ENCODE results near the gene KCNIP3.
"Not testable (repeated sequence)": the region's sequence is repeated elsewhere in the genome, so short reads cannot be mapped to it uniquely, and the experiment has no call there.

The KCNIP3 gene

DNA sequence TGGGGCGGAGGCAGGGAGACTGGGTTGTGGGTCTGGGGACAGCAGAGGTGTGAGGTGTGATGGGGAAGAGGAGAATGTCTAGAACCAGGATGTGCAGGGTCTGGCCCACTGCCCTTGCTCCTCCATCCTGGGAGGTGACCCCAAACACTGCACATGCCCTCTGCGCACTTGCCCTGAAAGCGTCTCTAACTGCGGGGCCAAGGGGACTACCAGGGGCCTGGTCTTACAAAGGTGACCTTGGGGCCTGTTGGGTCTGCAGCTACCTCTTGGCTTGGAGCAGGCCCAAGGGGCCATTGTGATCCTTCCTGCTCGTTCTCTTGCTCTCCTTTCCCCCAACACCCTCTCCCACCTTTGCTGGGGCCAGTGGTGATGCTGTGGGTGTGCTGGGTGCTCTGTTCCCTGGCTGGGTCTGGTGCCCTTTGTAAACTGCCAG is 57.3 kb downstream of the KCNIP3 start (continued):
- TF ChIP-seq ZNF565 (CRISPR knock-in tag; conservative IDR thresholded peaks at IDR 0.05; ENCODE audit: low read depth) = no peak
- TF ChIP-seq ZNF8 (CRISPR knock-in tag; IDR thresholded peaks at IDR 0.05) = no peak
- TF ChIP-seq POU6F1 (CRISPR knock-in tag; IDR thresholded peaks at IDR 0.05; ENCODE audit: borderline replicate concordance, low read depth) = no peak

GRCh38 chr2:95354925-95355324 is 57.8 kb downstream of the KCNIP3 start:
- TF ChIP-seq RARB (CRISPR knock-in tag; IDR thresholded peaks at IDR 0.05) (no peak), GLIS3 (CRISPR knock-in tag; IDR thresholded peaks at IDR 0.05) (no peak), ZNF70 (CRISPR knock-in tag; IDR thresholded peaks at IDR 0.05) (no peak), ZC3H10 (CRISPR knock-in tag; IDR thresholded peaks at IDR 0.05) (no peak), ZFP30 (CRISPR knock-in tag; IDR thresholded peaks at IDR 0.05) (no peak), ESRRG (CRISPR knock-in tag; IDR thresholded peaks at IDR 0.05) (no peak), PPARA (CRISPR knock-in tag; IDR thresholded peaks at IDR 0.05; ENCODE audit: borderline replicate concordance) (no peak), ISL1 (CRISPR knock-in tag; IDR thresholded peaks at IDR 0.05) (no peak)
- TF ChIP-seq, protein P1, sequence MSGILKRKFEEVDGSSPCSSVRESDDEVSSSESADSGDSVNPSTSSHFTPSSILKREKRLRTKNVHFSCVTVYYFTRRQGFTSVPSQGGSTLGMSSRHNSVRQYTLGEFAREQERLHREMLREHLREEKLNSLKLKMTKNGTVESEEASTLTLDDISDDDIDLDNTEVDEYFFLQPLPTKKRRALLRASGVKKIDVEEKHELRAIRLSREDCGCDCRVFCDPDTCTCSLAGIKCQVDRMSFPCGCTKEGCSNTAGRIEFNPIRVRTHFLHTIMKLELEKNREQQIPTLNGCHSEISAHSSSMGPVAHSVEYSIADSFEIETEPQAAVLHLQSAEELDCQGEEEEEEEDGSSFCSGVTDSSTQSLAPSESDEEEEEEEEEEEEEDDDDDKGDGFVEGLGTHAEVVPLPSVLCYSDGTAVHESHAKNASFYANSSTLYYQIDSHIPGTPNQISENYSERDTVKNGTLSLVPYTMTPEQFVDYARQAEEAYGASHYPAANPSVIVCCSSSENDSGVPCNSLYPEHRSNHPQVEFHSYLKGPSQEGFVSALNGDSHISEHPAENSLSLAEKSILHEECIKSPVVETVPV (CRISPR knock-in tag; IDR thresholded peaks at IDR 0.05) = no peak
- ATAC-seq = no peak

DNA sequence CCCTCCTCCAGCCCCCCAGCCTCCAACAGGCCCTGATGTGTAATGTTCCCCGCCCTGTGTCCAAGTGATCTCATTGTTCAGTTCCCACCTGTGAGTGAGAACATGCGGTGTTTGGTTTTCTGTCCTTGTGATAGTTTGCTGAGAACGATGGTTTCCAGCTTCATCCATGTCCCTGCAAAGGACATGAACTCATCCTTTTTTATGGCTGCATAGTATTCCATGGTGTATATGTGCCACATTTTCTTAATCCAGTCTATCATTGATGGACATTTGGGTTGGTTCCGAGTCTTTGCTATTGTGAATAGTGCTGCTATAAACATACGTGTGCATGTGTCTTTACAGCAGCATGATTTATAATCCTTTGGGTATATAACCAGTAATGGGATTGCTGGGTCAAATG is 58.3 kb downstream of the KCNIP3 start:
- not testable (repeated sequence) for ATAC-seq

- no peak for ATAC-seq
Measured at GRCh38 chr2:95356821-95357700, 59.9 kb downstream of the KCNIP3 start.

DNA sequence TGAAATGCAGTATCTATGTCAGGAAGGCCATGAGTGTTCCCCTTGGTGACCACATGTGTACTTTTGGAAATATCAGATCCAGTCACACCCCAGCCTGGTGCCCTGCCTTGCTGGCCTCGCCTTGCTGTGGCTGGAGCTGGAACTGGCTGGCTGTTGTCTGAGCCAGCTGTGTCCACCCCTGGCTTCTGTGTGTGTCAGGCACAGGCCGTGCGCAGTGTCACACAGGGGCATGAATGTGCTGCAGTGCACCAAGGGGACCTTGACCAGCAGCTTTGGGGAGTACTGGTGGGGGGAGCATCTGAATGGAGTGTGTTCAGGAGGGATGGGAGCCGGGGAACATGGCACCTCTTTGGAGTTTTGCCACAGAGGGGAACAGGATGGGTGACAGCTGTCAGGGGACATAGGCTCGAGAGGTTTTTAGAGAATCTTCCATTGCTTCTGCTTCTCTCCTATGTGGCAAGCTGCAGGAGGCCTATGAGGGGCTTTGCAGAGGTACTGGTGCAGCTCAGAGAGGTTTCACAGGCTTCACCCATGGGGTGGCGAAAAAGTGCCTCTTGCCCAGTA is 60.7 kb downstream of the KCNIP3 start:
- TF ChIP-seq, protein P2, sequence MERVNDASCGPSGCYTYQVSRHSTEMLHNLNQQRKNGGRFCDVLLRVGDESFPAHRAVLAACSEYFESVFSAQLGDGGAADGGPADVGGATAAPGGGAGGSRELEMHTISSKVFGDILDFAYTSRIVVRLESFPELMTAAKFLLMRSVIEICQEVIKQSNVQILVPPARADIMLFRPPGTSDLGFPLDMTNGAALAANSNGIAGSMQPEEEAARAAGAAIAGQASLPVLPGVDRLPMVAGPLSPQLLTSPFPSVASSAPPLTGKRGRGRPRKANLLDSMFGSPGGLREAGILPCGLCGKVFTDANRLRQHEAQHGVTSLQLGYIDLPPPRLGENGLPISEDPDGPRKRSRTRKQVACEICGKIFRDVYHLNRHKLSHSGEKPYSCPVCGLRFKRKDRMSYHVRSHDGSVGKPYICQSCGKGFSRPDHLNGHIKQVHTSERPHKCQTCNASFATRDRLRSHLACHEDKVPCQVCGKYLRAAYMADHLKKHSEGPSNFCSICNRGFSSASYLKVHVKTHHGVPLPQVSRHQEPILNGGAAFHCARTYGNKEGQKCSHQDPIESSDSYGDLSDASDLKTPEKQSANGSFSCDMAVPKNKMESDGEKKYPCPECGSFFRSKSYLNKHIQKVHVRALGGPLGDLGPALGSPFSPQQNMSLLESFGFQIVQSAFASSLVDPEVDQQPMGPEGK (CRISPR knock-in tag; IDR thresholded peaks at IDR 0.05; ENCODE audit: borderline replicate concordance) = no peak
- TF ChIP-seq GLIS3 (CRISPR knock-in tag; IDR thresholded peaks at IDR 0.05) = no peak
- TF ChIP-seq ZFP3 (CRISPR knock-in tag; IDR thresholded peaks at IDR 0.05) = no peak
- TF ChIP-seq OSR1 (CRISPR knock-in tag; IDR thresholded peaks at IDR 0.05) = no peak
- TF ChIP-seq, protein P3, sequence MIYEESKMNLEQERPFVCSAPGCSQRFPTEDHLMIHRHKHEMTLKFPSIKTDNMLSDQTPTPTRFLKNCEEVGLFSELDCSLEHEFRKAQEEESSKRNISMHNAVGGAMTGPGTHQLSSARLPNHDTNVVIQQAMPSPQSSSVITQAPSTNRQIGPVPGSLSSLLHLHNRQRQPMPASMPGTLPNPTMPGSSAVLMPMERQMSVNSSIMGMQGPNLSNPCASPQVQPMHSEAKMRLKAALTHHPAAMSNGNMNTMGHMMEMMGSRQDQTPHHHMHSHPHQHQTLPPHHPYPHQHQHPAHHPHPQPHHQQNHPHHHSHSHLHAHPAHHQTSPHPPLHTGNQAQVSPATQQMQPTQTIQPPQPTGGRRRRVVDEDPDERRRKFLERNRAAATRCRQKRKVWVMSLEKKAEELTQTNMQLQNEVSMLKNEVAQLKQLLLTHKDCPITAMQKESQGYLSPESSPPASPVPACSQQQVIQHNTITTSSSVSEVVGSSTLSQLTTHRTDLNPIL (CRISPR knock-in tag; IDR thresholded peaks at IDR 0.05; ENCODE audit: low read depth) = no peak
- ATAC-seq = no peak

More at GRCh38 chr2:95356821-95357700, 59.9 kb downstream of the KCNIP3 start:
- no peak for TF ChIP-seq ZFP3 (CRISPR knock-in tag; IDR thresholded peaks at IDR 0.05)

DNA sequence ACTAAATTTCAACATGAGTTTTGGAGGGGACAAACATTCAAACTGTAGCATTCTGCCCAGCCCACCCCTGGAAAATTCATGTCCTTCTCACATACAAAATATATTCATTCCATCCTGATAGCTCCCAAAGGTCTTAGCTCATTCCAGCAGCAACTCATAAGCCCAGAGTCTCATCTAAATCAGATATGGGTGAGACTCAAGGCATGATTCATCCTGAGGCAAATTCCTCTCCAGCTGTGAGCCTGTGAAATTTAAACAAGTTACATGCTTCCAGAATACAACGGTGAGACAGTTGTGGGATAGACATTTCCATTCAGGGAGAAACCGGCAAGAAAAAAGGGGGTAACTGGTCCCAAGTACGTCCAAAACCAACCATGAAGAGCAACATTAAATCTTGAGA is 61.9 kb downstream of the KCNIP3 start:
- no peak for ATAC-seq
- TF ChIP-seq ZC3H10 (CRISPR knock-in tag; IDR thresholded peaks at IDR 0.05) (no peak), ZNF565 (CRISPR knock-in tag; conservative IDR thresholded peaks at IDR 0.05; ENCODE audit: low read depth) (no peak), OSR1 (CRISPR knock-in tag; IDR thresholded peaks at IDR 0.05) (no peak), ZFP30 (CRISPR knock-in tag; IDR thresholded peaks at IDR 0.05) (no peak), TOX (CRISPR knock-in tag; IDR thresholded peaks at IDR 0.05; ENCODE audit: borderline replicate concordance) (no peak), CSDC2 (CRISPR knock-in tag; IDR thresholded peaks at IDR 0.05) (no peak), RARB (CRISPR knock-in tag; IDR thresholded peaks at IDR 0.05) (no peak), ARNTL (CRISPR knock-in tag; IDR thresholded peaks at IDR 0.05; ENCODE audit: borderline replicate concordance, low read depth) (no peak)
